22Rv1 (cell line): Measurements from ENCODE around the gene MPI.

ENCODE experiments used
- CTCF ChIP-seq: fragments of 450-650 bp; IDR thresholded peaks from 2 replicates; pipeline ENCODE4 v1.5.1; 2017; ENCODE audit warnings: mild to moderate bottlenecking
- ZFX ChIP-seq: fragments of 450-650 bp; IDR thresholded peaks from 2 replicates; pipeline ENCODE4 v1.6.1; 2017; ENCODE audit warnings: antibody characterized with exemption, borderline replicate concordance

- TF ChIP-seq CTCF: no peak
- no peak for TF ChIP-seq ZFX
Observed at GRCh38 chr15:74850393-74850792, 39.4 kb upstream of the MPI start.
